Smooth muscle cell (in vitro differentiated cells): ENCODE results near the gene EXO5. TPM values are rescaled to one million over a fixed set of nuclear protein-coding genes. Genes with fewer than 3 reads are reported as not detected.
"Not testable (repeated sequence)": the region's sequence is repeated elsewhere in the genome, so short reads cannot be mapped to it uniquely, and the experiment has no call there.

Source experiments
- DNase-seq: peaks from one replicate; lab custom pipeline; 2025; ENCODE audit not compliant: unreplicated experiment; lab: John Stamatoyannopoulos, UW
- H2AFZ ChIP-seq: fragments of 200-600 bp; sonication (generic); 2 replicates; pipeline ENCODE4 v1.6.0; 2016; ENCODE audit warnings: antibody characterized with exemption, low read depth, mild to moderate bottlenecking
- H3F3A ChIP-seq: fragments of 200-600 bp; sonication (generic); 2 replicates; pipeline ENCODE4 v1.6.0; 2017; ENCODE audit warnings: antibody characterized with exemption, low read depth
- H3K27ac ChIP-seq: fragments of 200-600 bp; sonication (generic); 2 replicates; pipeline ENCODE4 v1.5.1; 2016; ENCODE audit warnings: low read depth, mild to moderate bottlenecking
- H3K27me3 ChIP-seq: fragments of 200-600 bp; sonication (generic); 2 replicates; pipeline ENCODE4 v1.6.1; 2016; ENCODE audit warnings: low read depth, mild to moderate bottlenecking
- H3K36me3 ChIP-seq: fragments of 200-600 bp; sonication (generic); 2 replicates; pipeline ENCODE4 v1.5.1; 2016; ENCODE audit warnings: low read depth
- H3K4me1 ChIP-seq: fragments of 200-600 bp; sonication (generic); 2 replicates; pipeline ENCODE4 v1.5.1; 2016; ENCODE audit warnings: low read depth
- H3K4me2 ChIP-seq: fragments of 200-600 bp; sonication (generic); 2 replicates; pipeline ENCODE4 v1.6.0; 2016; ENCODE audit warnings: mild to moderate bottlenecking
- H3K4me3 ChIP-seq: fragments of 200-600 bp; sonication (generic); 2 replicates; pipeline ENCODE4 v1.5.1; 2016; ENCODE audit warnings: mild to moderate bottlenecking
- H3K79me2 ChIP-seq: fragments of 200-600 bp; sonication (generic); 2 replicates; pipeline ENCODE4 v1.6.0; 2016; ENCODE audit warnings: low read depth, mild to moderate bottlenecking
- H3K9ac ChIP-seq: fragments of 200-600 bp; sonication (generic); 2 replicates; pipeline ENCODE4 v1.6.0; 2016; ENCODE audit warnings: low read depth
- H3K9me3 ChIP-seq: fragments of 200-600 bp; sonication (generic); replicated peaks from 2 replicates; pipeline ENCODE4 v1.5.1; 2016; ENCODE audit warnings: low read depth
- H4K20me1 ChIP-seq: fragments of 200-600 bp; sonication (generic); 2 replicates; pipeline ENCODE4 v1.6.0; 2016; ENCODE audit warnings: low read depth
- CTCF ChIP-seq: fragments of 200-600 bp; sonication (generic); IDR thresholded peaks from 2 replicates; pipeline ENCODE4 v1.5.1; 2017; ENCODE audit warnings: borderline replicate concordance, mild to moderate bottlenecking, antibody characterized with exemption; ENCODE audit not compliant: insufficient read depth, poor library complexity, severe bottlenecking
- WGBS: methylation state at CpG from one replicate; pipeline ENCODE4 v1.1.7; 2016; ENCODE audit warnings: low lambda C conversion rate; 5-methylcytosine and 5-hydroxymethylcytosine counted together
- polyA plus RNA-seq: library from polyadenylated mRNA; unstranded; fragments of >200 nt; fragmentation: Nextera tagmentation; extraction: Ambion mirVana; gene quantifications from 2 replicates; pipeline ENCODE4 v1.2.1, GENCODE V29; 2016
- total RNA-seq: library from RNA; depleted of rRNA; stranded (reverse); fragments of >200 nt; gene quantifications from 2 replicates; pipeline ENCODE4 v1.2.3, GENCODE V29; 2014

Gene EXO5
- total and polyA plus RNA-seq, 2 experiments from 2014 or later, result 7.1 to 9.4 TPM

- H3K4me2 ChIP-seq, result no peak overlapping the region
- no peaks in the 10 kb centered on the region for H3K4me1 ChIP-seq
- DNase-seq, result no peak
- no peak overlapping the region for H3K9ac ChIP-seq
- H2AFZ ChIP-seq, result no peak overlapping the region
- H4K20me1 ChIP-seq, result no peaks in the 10 kb centered on the region
- 95% methylated on average over 5 of the region's 5 CpGs for WGBS
- no peaks in the 10 kb centered on the region for H3K79me2 ChIP-seq
- no peaks in the 10 kb centered on the region for H3K27me3 ChIP-seq
- no peaks in the 10 kb centered on the region for H3K9me3 ChIP-seq
- H3K36me3 ChIP-seq, result no peaks in the 10 kb centered on the region
- TF ChIP-seq CTCF, result no peak
- H3F3A ChIP-seq, result no peaks in the 10 kb centered on the region
- no peak overlapping the region for H3K27ac ChIP-seq
- H3K4me3 ChIP-seq, result no peak overlapping the region
These were observed 47.6 kb downstream of the EXO5 start for GRCh38 chr1:40556121-40556520.

- H2AFZ ChIP-seq, H3K4me1 ChIP-seq, H3K27ac ChIP-seq, H3K9me3 ChIP-seq, H3F3A ChIP-seq, H4K20me1 ChIP-seq, H3K4me3 ChIP-seq, H3K79me2 ChIP-seq, H3K4me2 ChIP-seq, DNase-seq, H3K36me3 ChIP-seq, H3K9ac ChIP-seq, H3K27me3 ChIP-seq: not testable (repeated sequence)
- 90% methylated on average over 1 of the region's 1 CpG for WGBS
These were observed 49.7 kb downstream of the EXO5 start for GRCh38 chr1:40558241-40558640.

GRCh38 chr1:40562185-40562584 is 53.6 kb downstream of the EXO5 start:
- no peaks in the 10 kb centered on the region for H3K79me2 ChIP-seq
- no peaks in the 10 kb centered on the region for H4K20me1 ChIP-seq
- 89% methylated on average over 2 of the region's 2 CpGs for WGBS
- H2AFZ ChIP-seq, result no peak overlapping the region
- H3F3A ChIP-seq, result no peaks in the 10 kb centered on the region
- H3K27ac ChIP-seq, result no peak overlapping the region
- no peaks in the 10 kb centered on the region for H3K36me3 ChIP-seq
- no peak overlapping the region for H3K9ac ChIP-seq
- H3K4me1 ChIP-seq, result no peaks in the 10 kb centered on the region
- no peak for TF ChIP-seq CTCF
- no peaks in the 10 kb centered on the region for H3K27me3 ChIP-seq
- H3K9me3 ChIP-seq, result no peaks in the 10 kb centered on the region
- H3K4me2 ChIP-seq, result no peak overlapping the region
- DNase-seq, result no peak
- no peak overlapping the region for H3K4me3 ChIP-seq

GRCh38 chr1:40563266-40563665 is 54.7 kb downstream of the EXO5 start:
- H3K27me3 ChIP-seq, result no peaks in the 10 kb centered on the region
- DNase-seq, result no peak
- WGBS, result 88% methylated on average over 4 of the region's 4 CpGs
- no peak overlapping the region for H3K27ac ChIP-seq
- H3K9me3 ChIP-seq, result no peaks in the 10 kb centered on the region
- no peak overlapping the region for H3K4me2 ChIP-seq
- no peaks in the 10 kb centered on the region for H4K20me1 ChIP-seq
- no peaks in the 10 kb centered on the region for H3F3A ChIP-seq
- no peaks in the 10 kb centered on the region for H3K36me3 ChIP-seq
- H3K9ac ChIP-seq, result no peak overlapping the region
- no peak overlapping the region for H3K4me3 ChIP-seq
- H3K79me2 ChIP-seq, result no peaks in the 10 kb centered on the region
- H3K4me1 ChIP-seq, result no peaks in the 10 kb centered on the region
- TF ChIP-seq CTCF, result no peak
- no peak overlapping the region for H2AFZ ChIP-seq
